Fibroblast of villous mesenchyme (primary cell): ENCODE data around the gene TCEA2. TPM values are rescaled to one million over a fixed set of nuclear protein-coding genes. Genes with fewer than 3 reads are reported as not detected.

Experiments
- DNase-seq: peaks from one replicate; pipeline ENCODE4 v3.0.0-alpha.2; 2010; ENCODE audit warnings: low read depth
- H3K4me3 ChIP-seq: 2 replicates; pipeline ENCODE4 v1.5.1; 2011; ENCODE audit warnings: low read depth, mild to moderate bottlenecking, low read length
- total RNA-seq: library from RNA; depleted of rRNA; stranded (reverse); fragments of >200 nt; gene quantifications from 2 replicates; pipeline ENCODE4 v1.2.3, GENCODE V29; 2012
- TF ChIP-seq, protein P1 (sequence below): IDR thresholded peaks from 2 replicates; pipeline ENCODE4 v1.5.1; 2012; ENCODE audit warnings: low read depth, mild to moderate bottlenecking, low read length; ENCODE audit not compliant: insufficient read depth

TCEA2 gene
- total RNA-seq, 1 donor = 20.7 TPM

DNA sequence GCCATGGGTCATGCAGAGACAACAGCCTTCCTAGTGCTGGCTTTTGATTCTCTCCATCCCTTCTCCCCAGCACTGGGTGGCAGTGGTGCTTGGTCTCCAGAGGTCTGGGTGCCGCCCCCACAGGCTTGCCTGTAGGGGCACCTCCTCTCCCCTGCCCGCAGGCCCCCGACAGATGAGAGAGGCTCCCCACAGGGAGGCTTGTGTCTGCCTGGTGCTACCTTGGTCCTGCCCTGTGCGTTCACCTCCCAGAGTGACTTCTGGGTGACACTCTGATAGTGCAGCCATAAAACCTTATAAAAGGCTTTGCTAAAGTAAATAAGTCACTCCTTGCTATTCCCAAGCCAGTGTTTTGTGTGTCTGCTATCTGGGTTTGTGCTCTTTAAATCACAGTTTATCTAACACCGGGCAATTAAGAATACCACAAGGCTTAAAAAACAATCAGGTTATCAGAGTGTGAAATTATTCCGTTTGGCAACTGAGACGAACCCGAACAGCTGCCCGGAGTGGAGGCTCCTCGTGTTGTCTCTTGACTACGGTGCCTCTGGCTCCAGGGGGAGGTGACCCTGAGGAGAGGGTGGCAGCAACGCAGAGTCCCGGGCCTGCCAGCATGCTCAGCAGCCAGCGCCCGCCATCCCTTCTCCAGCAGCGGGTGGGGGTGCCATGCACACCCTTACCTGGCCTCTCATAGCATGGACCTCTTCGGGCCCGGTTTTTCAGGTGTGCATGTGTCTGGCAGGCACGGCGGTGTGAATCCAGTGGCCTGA lies 32.4 kb upstream of the TCEA2 start:
- TF ChIP-seq, protein P1, sequence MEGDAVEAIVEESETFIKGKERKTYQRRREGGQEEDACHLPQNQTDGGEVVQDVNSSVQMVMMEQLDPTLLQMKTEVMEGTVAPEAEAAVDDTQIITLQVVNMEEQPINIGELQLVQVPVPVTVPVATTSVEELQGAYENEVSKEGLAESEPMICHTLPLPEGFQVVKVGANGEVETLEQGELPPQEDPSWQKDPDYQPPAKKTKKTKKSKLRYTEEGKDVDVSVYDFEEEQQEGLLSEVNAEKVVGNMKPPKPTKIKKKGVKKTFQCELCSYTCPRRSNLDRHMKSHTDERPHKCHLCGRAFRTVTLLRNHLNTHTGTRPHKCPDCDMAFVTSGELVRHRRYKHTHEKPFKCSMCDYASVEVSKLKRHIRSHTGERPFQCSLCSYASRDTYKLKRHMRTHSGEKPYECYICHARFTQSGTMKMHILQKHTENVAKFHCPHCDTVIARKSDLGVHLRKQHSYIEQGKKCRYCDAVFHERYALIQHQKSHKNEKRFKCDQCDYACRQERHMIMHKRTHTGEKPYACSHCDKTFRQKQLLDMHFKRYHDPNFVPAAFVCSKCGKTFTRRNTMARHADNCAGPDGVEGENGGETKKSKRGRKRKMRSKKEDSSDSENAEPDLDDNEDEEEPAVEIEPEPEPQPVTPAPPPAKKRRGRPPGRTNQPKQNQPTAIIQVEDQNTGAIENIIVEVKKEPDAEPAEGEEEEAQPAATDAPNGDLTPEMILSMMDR = no peak
- no peak overlapping the region for H3K4me3 ChIP-seq
- no peak for DNase-seq

DNA sequence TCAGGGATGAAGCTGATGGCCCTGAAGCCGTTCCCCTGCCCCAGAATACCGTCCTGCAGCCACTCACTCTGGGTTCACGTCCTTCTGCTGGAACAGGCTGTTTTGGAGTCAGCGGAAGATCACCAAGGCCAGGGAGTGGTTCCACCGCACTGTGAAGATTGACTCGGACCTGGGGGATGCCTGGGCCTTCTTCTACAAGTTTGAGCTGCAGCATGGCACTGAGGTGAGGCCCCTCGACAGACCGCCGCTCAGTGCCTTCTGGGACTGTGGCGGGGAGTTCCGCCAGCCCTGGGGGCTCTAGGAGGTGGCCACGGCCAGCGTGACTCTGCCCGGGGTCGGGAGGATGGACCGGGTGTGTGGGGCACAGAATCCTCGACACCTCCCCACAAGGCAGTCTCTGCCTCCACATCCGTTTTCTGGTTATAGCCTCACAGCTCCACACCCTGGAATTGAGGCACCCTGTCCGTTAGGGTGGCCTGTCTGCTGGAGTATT lies 31.1 kb upstream of the TCEA2 start:
- DNase-seq = no peak
- TF ChIP-seq, protein P1 = no peak

DNA sequence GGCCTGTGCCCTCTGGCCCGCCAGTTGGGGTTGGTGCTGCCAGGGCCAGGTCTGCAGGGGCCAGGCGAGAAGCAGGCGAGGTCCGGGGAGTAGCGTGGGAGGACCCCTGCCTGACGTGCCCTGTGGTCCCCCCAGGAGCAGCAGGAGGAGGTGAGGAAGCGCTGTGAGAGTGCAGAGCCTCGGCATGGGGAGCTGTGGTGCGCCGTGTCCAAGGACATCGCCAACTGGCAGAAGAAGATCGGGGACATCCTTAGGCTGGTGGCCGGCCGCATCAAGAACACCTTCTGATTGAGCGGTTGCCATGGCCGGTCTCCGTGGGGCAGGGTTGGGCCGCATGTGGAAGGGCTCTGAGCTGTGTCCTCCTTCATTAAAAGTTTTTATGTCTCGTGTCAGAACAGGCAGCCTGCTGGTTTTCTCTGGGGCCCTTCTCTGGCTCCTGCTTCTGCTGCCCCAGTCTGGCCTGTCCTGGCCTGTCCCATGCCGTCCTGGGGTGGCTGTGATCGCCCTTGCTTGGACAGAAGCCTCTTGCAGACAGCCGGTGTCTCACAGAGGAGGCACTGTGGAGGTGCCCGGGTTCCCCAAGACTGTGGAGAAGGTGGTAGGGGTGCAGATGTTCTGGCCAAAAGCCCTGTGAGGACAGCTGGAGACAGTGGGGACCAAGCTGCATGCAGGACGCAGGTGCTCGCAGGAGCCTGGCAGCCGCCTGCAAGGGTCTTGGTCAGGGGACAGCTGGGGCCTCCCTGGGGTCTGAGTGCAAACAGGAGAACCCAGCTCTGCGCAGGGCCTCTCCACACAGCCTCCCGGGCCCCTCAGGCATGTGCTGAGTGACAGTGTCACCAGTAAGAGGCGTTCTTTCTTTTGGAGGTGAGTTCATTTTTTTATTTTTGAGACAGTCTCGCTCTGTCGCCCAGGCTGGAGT lies 30.0 kb upstream of the TCEA2 start:
- no peak for DNase-seq
- TF ChIP-seq, protein P1 = no peak
- no peak overlapping the region for H3K4me3 ChIP-seq

More for the DNA sequence above, 31.1 kb upstream of the TCEA2 start:
- H3K4me3 ChIP-seq = no peak overlapping the region

DNA sequence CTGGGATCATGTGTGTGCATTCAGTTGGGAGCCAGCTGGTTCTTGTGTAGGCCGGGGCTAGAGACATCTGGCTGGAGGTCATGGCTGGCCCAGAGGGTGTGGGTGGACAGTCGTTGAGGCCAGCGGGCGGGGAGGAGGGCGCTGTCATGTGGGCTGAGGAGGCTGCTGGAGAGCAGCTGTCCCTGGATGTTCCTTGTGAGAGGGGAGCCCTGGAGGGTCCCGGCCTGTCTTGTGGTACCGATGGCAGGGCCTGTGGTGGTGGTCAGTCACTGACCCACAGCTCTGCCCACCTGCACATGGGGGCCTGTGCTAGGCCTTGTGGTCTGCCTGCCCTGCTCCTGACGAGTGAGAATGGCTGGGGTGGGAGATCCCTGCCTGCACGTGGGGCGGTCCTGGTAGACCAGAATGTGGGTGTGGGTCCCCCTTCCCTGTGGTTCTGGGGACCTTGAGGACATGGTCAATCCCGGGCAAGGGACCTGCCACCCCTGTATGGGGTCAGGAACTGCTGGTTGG lies 29.0 kb upstream of the TCEA2 start:
- TF ChIP-seq, protein P1 = no peak
- peak; percentile 67 for DNase-seq
- no peak overlapping the region for H3K4me3 ChIP-seq

DNA sequence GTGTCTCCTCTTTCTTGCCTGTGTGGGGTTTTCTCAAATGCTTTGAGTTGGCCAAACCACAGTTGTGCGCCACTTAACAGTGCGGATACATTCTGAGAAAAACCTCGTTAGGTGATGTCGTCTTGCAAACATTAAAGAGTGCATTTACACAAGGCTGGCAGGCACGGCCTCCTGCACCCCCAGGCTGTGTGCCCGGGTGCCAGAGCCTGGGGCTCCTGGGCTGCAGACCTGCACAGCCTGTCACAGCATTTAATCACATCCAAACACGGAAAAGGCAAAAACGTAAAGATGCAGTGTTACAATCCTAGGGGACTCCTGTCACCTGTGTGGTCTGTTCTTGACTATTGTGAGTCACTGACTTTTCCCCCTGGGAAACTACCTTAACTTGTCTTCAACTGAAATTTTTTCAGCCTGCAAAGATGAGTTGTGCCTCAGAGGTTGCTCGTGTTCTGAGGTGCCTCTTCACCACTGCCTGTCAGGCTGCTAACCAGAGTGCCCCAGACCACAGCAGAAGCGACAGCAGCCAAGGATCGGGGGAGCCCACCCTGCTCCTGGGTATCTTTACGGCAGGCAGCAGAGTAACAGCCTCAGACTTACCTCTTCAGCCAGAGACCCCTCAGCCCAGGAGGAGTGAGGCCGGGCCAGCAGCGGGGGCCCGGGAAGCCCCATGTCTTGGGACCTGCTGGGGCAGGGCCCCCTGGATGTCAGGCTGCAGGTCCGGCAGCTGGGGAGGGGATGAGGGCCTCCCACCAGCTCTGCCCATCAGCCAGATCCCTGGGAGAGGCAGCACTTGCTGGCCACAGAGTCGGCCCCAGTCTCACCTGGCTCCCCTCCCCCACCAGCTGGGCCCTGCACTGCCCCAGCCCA lies 27.7 kb upstream of the TCEA2 start:
- TF ChIP-seq, protein P1 = no peak
- DNase-seq = no peak
- no peak overlapping the region for H3K4me3 ChIP-seq

DNA sequence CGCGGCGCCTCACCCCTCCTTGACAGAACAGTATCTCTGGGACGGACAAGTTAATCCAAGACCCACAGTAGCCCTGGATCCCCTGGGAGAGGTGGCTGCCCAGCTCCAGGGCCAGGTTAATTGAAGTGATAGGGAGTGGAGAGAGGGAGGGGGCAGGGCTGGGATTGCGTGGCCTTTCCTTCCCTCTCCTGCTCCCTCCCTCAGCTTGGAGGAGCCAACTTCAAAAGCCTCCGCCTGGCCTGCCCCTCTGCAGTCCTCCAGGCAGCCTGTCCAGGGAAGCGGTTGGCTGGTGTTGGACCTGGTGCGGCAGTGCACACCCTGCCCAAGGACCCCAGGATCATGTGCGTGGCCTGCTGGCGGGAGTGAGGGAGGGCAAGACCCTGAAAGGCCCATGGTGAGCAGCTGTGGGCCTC lies 27.1 kb upstream of the TCEA2 start, which contains the start of gene C20orf204:
Gene C20orf204, plus strand, starts transcription at position 250 of the 413 bp plus-strand sequence. Its CDS starts 142 bp downstream, at position 392.
- DNase-seq = no peak
- no peak within 1 kb of the TSS for H3K4me3 ChIP-seq
- TF ChIP-seq, protein P1 = no peak
